Kidney epithelial cell (primary cell): ENCODE results near the gene FAM13A. TPM values are rescaled to one million over a fixed set of nuclear protein-coding genes. Genes with fewer than 3 reads are reported as not detected.

Experiments used
- DNase-seq: peaks from one replicate; pipeline ENCODE4 v3.0.0-alpha.2; 2010; ENCODE audit warnings: low read depth
- H3K27me3 ChIP-seq: 2 replicates; pipeline ENCODE4 v1.6.0; 2011; ENCODE audit warnings: low read length; ENCODE audit not compliant: control insufficient read depth, insufficient read depth
- H3K36me3 ChIP-seq: 2 replicates; pipeline ENCODE4 v1.5.1; 2011; ENCODE audit warnings: low read length; ENCODE audit not compliant: control insufficient read depth, insufficient read depth
- H3K4me3 ChIP-seq: 2 replicates; pipeline ENCODE4 v1.5.1; 2011; ENCODE audit warnings: low read depth, mild to moderate bottlenecking, control low read depth, low read length
- CTCF ChIP-seq: IDR thresholded peaks from 2 replicates; pipeline ENCODE4 v1.5.1; 2011; ENCODE audit warnings: mild to moderate bottlenecking, moderate library complexity, low read length, control low read depth, inconsistent platforms; ENCODE audit not compliant: insufficient read depth, poor library complexity, severe bottlenecking
- total RNA-seq: library from RNA; depleted of rRNA; stranded (reverse); fragments of >200 nt; gene quantifications from 2 replicates; pipeline ENCODE4 v1.2.3, GENCODE V29; 2015

Gene FAM13A
- total RNA-seq, 1 donor from 2014 or later, result 3.4 TPM

GRCh38 chr4:88881227-88881569 lies 175.8 kb downstream of the FAM13A start:
- Histone ChIP-seq H3K4me3 (no peak overlapping the region), H3K27me3 (no peaks in the 10 kb centered on the region), H3K36me3 (no peaks in the 10 kb centered on the region)
- no peak for DNase-seq
- no peak for TF ChIP-seq CTCF

GRCh38 chr4:88880501-88881226 lies 176.3 kb downstream of the FAM13A start:
- H3K27me3 ChIP-seq, result no peaks in the 10 kb centered on the region
- no peak for DNase-seq
- H3K36me3 ChIP-seq, result no peaks in the 10 kb centered on the region
- no peak for TF ChIP-seq CTCF
- no peak overlapping the region for H3K4me3 ChIP-seq

- Histone ChIP-seq H3K27me3 (no peaks in the 10 kb centered on the region), H3K4me3 (no peak overlapping the region), H3K36me3 (no peaks in the 10 kb centered on the region)
- TF ChIP-seq CTCF, result no peak
- DNase-seq, result no peak
Measured at GRCh38 chr4:88879991-88880390, 177.0 kb downstream of the FAM13A start.

- no peak for DNase-seq
- TF ChIP-seq CTCF, result no peak
- no peak overlapping the region for H3K4me3 ChIP-seq
- no peaks in the 10 kb centered on the region for H3K36me3 ChIP-seq
- no peaks in the 10 kb centered on the region for H3K27me3 ChIP-seq
Measured at GRCh38 chr4:88878642-88879041, 178.3 kb downstream of the FAM13A start.

- Histone ChIP-seq H3K4me3 (no peak overlapping the region), H3K36me3 (no peaks in the 10 kb centered on the region), H3K27me3 (no peaks in the 10 kb centered on the region)
- TF ChIP-seq CTCF, result no peak
- DNase-seq, result no peak
Measured at GRCh38 chr4:88870428-88870827, 186.6 kb downstream of the FAM13A start.

GRCh38 chr4:88868510-88868909 lies 188.5 kb downstream of the FAM13A start:
- H3K27me3 ChIP-seq, result no peaks in the 10 kb centered on the region
- no peaks in the 10 kb centered on the region for H3K36me3 ChIP-seq
- H3K4me3 ChIP-seq, result no peak overlapping the region
- TF ChIP-seq CTCF, result no peak
- no peak for DNase-seq
